PC-9 (cell line): ENCODE data around the gene ANKK1.

Experiments
- CTCF ChIP-seq: fragments of 200-600 bp; sonication (generic); conservative IDR thresholded peaks from 2 replicates; pipeline ENCODE4 v1.6.1; 2017; ENCODE audit warnings: mixed run types, antibody characterized with exemption, mild to moderate bottlenecking, moderate library complexity
- EZH2 ChIP-seq: fragments of 200-600 bp; sonication (generic); IDR thresholded peaks from 2 replicates; pipeline ENCODE4 v1.8.0; 2017; ENCODE audit warnings: antibody characterized with exemption, low read depth

GRCh38 chr11:113393501-113393985 is 6.0 kb downstream of the ANKK1 start:
- TF ChIP-seq CTCF (no peak), EZH2 (no peak)
